Measurements from ENCODE around the gene APOA1.

GRCh38 chr11:116830184-116830912 lies 7.1 kb downstream of the APOA1 start:
- no peak for TF ChIP-seq EZH2 (IDR thresholded peaks at IDR 0.05; ENCODE audit: borderline replicate concordance, insufficient read depth, low read depth, low read length, poor library complexity, severe bottlenecking)
- no peak for TF ChIP-seq CTCF (IDR thresholded peaks at IDR 0.05)
